ENCODE data around the gene TGOLN2.
"Not testable (repeated sequence)": the region's sequence is repeated elsewhere in the genome, so short reads cannot be mapped to it uniquely, and the experiment has no call there.

Gene TGOLN2

DNA sequence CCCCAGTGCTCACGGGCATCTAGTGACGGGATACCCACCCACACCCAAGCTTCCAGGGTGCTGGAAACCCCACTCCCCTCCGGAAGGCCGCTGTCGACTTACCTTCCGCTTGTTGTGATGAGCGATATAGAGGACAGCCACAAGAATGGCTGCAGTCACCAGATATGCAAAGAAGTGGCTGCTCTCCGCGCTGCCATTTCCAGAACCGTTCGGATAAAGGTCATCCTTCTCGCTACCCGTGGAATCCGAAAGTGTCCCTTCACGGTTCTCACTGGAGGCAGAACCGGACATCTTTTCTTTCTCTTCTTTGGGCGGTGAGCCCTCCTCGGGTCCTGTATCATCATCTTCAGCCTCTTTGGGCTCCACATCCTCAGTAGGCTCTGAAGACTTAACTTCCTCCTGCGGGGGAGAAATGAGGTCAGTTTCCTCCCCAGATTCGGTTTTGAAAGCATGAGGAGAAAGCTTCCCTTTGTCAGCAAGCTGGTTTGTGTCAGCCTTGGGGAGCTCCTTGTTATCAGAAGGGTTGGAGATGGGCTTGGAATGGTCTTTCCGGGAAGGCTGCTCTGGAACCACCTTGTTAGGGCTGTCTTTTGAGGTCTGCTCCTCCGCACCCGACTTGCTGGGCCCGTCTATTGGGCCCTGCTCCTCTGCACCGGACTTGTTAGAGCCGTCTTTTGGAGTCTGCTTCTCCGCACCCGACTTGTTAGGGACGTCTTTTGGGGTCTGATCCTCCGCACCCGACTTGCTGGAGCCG lies 1.2 kb downstream of the TGOLN2 start:
- DNase-seq (ENCODE audit: low read depth): no peak
- in situ Hi-C loops (cut with HindIII; ENCODE audit: low sequenced_read_pairs): no loop called here
- H3K4me3 ChIP-seq (ENCODE audit: low read depth, low read length): peak overlapping the region; percentile 83
- TF ChIP-seq, protein P1, sequence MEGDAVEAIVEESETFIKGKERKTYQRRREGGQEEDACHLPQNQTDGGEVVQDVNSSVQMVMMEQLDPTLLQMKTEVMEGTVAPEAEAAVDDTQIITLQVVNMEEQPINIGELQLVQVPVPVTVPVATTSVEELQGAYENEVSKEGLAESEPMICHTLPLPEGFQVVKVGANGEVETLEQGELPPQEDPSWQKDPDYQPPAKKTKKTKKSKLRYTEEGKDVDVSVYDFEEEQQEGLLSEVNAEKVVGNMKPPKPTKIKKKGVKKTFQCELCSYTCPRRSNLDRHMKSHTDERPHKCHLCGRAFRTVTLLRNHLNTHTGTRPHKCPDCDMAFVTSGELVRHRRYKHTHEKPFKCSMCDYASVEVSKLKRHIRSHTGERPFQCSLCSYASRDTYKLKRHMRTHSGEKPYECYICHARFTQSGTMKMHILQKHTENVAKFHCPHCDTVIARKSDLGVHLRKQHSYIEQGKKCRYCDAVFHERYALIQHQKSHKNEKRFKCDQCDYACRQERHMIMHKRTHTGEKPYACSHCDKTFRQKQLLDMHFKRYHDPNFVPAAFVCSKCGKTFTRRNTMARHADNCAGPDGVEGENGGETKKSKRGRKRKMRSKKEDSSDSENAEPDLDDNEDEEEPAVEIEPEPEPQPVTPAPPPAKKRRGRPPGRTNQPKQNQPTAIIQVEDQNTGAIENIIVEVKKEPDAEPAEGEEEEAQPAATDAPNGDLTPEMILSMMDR (IDR thresholded peaks at IDR 0.05; ENCODE audit: low read depth, low read length, missing control alignments): no peak

DNA sequence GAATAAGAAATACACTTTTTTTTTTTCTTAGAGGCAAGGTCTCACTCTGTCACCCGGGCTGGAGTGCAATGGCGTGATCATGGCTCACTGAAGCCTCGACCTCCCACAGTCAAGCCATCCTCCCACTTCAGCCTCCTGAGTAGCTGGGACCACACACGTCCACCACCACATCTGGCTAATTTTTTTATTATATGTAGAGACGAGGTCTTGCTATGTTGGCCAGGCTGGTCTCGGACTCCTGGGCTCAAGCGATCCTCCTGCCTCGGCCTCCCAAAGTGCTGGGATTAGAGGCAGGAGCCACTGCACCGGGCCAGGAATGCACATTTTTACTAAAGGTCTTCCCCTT lies 2.4 kb downstream of the TGOLN2 start:
- in situ Hi-C loops (cut with HindIII; ENCODE audit: low sequenced_read_pairs): no loop called here

DNA sequence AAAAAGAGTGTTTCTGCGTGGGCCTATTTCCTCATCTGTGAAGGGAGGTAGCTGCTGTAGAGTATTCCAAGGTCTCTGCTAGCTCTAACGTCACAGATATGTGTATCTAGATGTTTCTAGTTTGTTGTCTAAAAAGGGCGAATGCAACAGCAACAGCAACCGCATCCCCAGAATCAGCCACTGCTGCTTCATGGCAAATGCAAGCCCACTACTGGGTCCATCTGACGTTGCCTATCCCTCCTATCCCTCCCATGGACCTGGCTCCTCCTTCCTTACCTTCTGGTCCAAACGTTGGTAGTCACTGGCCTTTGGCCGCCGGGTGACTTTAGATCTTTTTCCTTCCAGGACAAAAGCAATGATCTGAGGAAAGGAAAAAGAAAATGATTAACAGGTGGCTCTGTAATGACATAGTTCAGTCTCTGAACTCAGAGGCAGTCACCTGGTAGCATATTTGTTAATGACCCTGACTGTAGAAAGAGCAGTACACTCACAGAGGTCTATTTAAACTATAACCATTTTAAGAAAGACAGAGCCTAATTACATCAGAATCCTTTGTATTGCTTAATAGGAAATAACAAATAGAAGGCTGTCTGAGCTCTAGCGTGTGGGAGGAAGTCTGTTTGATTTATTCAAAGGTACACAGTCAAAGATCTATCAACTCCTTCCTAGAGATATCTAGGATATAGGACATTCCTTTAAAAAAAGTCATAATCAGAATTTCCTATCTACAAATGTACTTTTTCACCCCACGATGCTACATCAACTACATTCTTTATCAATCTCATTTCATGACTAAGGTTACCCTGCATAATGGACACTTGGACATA lies 2.9 kb downstream of the TGOLN2 start:
- DNase-seq (ENCODE audit: low read depth): no peak
- in situ Hi-C loops (cut with HindIII; ENCODE audit: low sequenced_read_pairs): no loop called here
- H3K4me3 ChIP-seq (ENCODE audit: low read depth, low read length): peak overlapping the region; percentile 83
- TF ChIP-seq, protein P1 (IDR thresholded peaks at IDR 0.05; ENCODE audit: low read depth, low read length, missing control alignments): no peak

More for the DNA sequence above, 2.4 kb downstream of the TGOLN2 start:
- TF ChIP-seq, protein P1 (IDR thresholded peaks at IDR 0.05; ENCODE audit: low read depth, low read length, missing control alignments): no peak
- DNase-seq (ENCODE audit: low read depth): no peak
- peak overlapping the region; percentile 83 for H3K4me3 ChIP-seq (ENCODE audit: low read depth, low read length)

DNA sequence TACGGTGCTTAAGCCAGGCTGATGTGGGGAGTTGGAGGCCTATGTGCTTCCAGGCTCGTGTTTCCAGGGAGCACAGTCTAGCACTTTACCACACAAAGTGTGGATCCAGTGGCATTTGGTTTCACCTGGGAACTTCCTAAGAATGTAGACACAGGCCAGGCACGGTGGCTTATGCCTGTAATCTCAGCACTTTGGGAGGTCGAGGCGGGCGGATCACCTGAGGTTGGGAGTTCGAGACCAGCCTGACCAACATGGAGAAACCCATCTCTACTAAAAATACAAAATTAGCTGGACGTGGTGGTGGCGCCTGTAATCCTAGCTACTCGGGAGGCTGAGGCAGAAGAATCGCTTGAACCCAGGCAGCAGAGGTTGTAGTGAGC lies 3.8 kb downstream of the TGOLN2 start:
- H3K4me3 ChIP-seq (ENCODE audit: low read depth, low read length); DNase-seq (ENCODE audit: low read depth); in situ Hi-C loops (cut with HindIII; ENCODE audit: low sequenced_read_pairs): not testable (repeated sequence)

DNA sequence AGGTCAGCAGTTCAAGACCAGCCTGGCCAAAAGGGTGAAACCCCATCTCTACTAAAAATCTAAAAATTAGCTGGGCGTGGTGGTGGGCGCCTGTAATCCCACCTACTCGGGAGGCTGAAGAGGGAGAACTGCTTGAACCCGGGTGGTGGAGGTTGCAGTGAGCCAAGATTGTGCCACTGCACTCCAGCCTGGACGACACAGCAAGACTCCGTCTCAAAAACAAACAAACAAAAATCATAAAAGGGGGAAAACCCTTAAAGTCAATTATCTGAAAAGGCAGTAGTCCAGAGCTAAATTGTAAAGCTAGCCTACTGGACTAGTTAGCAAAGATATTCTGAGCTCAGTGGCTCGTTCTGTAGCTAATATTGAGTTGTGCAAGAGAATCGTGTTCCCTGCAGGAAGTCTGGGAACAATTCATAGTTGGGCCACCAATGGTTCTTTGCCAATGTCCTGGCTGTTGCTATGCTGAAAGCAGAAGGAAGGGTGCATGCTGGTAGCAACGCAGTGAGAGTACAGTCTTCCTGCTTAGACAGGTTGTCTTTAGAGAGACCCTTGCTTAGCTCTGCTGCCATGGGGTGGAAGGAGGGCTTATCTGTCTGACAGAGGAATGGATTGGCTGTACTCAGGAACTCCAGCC lies 4.3 kb downstream of the TGOLN2 start:
- TF ChIP-seq, protein P1 (IDR thresholded peaks at IDR 0.05; ENCODE audit: low read depth, low read length, missing control alignments): no peak
- H3K4me3 ChIP-seq (ENCODE audit: low read depth, low read length): no peak overlapping the region
- no peak for DNase-seq (ENCODE audit: low read depth)
- in situ Hi-C loops (cut with HindIII; ENCODE audit: low sequenced_read_pairs): no loop called here

DNA sequence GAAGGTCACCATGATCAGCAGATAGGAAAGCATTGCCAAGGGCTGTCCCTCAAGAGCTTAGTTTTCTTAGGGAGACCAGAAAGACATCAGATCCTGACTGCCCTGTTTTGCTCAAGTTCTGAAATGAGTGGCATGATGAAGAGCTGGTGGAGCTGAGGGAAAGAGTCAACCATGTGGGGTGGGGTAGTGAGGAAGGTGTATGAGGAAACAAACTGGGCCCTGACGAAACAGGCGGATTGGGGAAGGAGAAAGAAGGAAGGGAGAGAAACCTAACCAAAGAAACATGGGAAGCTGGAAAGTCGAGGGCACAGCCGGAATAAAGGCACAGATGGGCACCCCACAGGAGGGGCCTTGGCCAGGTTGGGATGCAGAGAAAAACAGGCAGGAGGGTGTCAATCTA lies 8.0 kb downstream of the TGOLN2 start:
- in situ Hi-C loops (cut with HindIII; ENCODE audit: low sequenced_read_pairs): no loop called here
- TF ChIP-seq, protein P1 (IDR thresholded peaks at IDR 0.05; ENCODE audit: low read depth, low read length, missing control alignments): no peak
- DNase-seq (ENCODE audit: low read depth): no peak
- H3K4me3 ChIP-seq (ENCODE audit: low read depth, low read length): no peak overlapping the region

Data from astrocyte of the cerebellum (primary cell).